OCI-LY1 (cell line): ENCODE results near the gene KPNA3.

Source experiments
- H2AFZ ChIP-seq: fragments of 200-600 bp; sonication (generic), shearing (Covaris generic); 2 replicates; pipeline ENCODE4 v1.6.0; 2014; ENCODE audit warnings: antibody characterized with exemption, mild to moderate bottlenecking, low read length
- H3F3A ChIP-seq: fragments of 200-600 bp; sonication (generic), shearing (Covaris generic); 2 replicates; pipeline ENCODE4 v1.6.0; 2014; ENCODE audit warnings: mild to moderate bottlenecking, antibody characterized with exemption, low read length, moderate library complexity; ENCODE audit not compliant: insufficient read depth
- H3K27ac ChIP-seq: fragments of 200-600 bp; sonication (generic); 2 replicates; pipeline ENCODE4 v1.5.1; 2014; ENCODE audit warnings: low read length, mixed run types, mild to moderate bottlenecking, low read depth; ENCODE audit not compliant: poor library complexity, severe bottlenecking
- H3K27me3 ChIP-seq: fragments of 200-600 bp; sonication (generic); 2 replicates; pipeline ENCODE4 v1.6.0; 2014; ENCODE audit warnings: antibody characterized with exemption, mild to moderate bottlenecking, low read length, moderate library complexity; ENCODE audit not compliant: insufficient read depth
- H3K36me3 ChIP-seq: fragments of 200-600 bp; sonication (generic); 2 replicates; pipeline ENCODE4 v1.6.1; 2014; ENCODE audit warnings: mild to moderate bottlenecking, antibody characterized with exemption, low read length, moderate library complexity, mixed read lengths; ENCODE audit not compliant: insufficient read depth
- H3K4me1 ChIP-seq: fragments of 200-600 bp; sonication (generic); 2 replicates; pipeline ENCODE4 v1.5.1; 2014; ENCODE audit warnings: mild to moderate bottlenecking, low read length, moderate library complexity; ENCODE audit not compliant: insufficient read depth, severe bottlenecking
- H3K4me2 ChIP-seq: fragments of 200-600 bp; sonication (generic), shearing (Covaris generic); 2 replicates; pipeline ENCODE4 v1.6.1; 2014; ENCODE audit warnings: low read length
- H3K4me3 ChIP-seq: fragments of 200-600 bp; sonication (generic); 2 replicates; pipeline ENCODE4 v1.5.1; 2014; ENCODE audit warnings: low read length, low read depth, mild to moderate bottlenecking, mixed read lengths; ENCODE audit not compliant: poor library complexity, severe bottlenecking
- H3K79me2 ChIP-seq: fragments of 200-600 bp; shearing (Covaris generic); 2 replicates; pipeline ENCODE4 v1.6.1; 2016; ENCODE audit warnings: mixed run types, low read length, mixed read lengths; ENCODE audit not compliant: insufficient read depth
- H3K9ac ChIP-seq: fragments of 200-600 bp; sonication (generic), shearing (Covaris generic); 2 replicates; pipeline ENCODE4 v1.6.1; 2014; ENCODE audit warnings: mild to moderate bottlenecking, low read length, mixed read lengths
- H3K9me2 ChIP-seq: fragments of 200-600 bp; sonication (generic), shearing (Covaris generic); 2 replicates; pipeline ENCODE4 v1.6.1; 2014; ENCODE audit warnings: low read depth, mild to moderate bottlenecking, low read length, mixed read lengths
- H3K9me3 ChIP-seq: fragments of 200-600 bp; shearing (Covaris generic); 2 replicates; pipeline ENCODE4 v1.6.1; 2014; ENCODE audit warnings: low read length, mixed read lengths
- H4K20me1 ChIP-seq: fragments of 200-600 bp; sonication (generic), shearing (Covaris generic); 2 replicates; pipeline ENCODE4 v1.6.0; 2016; ENCODE audit warnings: mild to moderate bottlenecking, low read length; ENCODE audit not compliant: insufficient read depth
- EZH2 ChIP-seq: fragments of 200-600 bp; sonication (generic), shearing (Covaris generic); IDR thresholded peaks from 2 replicates; pipeline ENCODE4 v1.8.0; 2017; ENCODE audit warnings: borderline replicate concordance, mixed run types, mild to moderate bottlenecking, antibody characterized with exemption, low read length, moderate library complexity, mixed read lengths
- TF ChIP-seq, protein P1 (sequence below): fragments of 200-600 bp; sonication (generic), shearing (Covaris generic); IDR thresholded peaks from 2 replicates; pipeline ENCODE4 v1.5.1; 2017; ENCODE audit warnings: mild to moderate bottlenecking, antibody characterized with exemption, low read length, moderate library complexity, mixed read lengths

Gene KPNA3, protein sequence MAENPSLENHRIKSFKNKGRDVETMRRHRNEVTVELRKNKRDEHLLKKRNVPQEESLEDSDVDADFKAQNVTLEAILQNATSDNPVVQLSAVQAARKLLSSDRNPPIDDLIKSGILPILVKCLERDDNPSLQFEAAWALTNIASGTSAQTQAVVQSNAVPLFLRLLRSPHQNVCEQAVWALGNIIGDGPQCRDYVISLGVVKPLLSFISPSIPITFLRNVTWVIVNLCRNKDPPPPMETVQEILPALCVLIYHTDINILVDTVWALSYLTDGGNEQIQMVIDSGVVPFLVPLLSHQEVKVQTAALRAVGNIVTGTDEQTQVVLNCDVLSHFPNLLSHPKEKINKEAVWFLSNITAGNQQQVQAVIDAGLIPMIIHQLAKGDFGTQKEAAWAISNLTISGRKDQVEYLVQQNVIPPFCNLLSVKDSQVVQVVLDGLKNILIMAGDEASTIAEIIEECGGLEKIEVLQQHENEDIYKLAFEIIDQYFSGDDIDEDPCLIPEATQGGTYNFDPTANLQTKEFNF

DNA sequence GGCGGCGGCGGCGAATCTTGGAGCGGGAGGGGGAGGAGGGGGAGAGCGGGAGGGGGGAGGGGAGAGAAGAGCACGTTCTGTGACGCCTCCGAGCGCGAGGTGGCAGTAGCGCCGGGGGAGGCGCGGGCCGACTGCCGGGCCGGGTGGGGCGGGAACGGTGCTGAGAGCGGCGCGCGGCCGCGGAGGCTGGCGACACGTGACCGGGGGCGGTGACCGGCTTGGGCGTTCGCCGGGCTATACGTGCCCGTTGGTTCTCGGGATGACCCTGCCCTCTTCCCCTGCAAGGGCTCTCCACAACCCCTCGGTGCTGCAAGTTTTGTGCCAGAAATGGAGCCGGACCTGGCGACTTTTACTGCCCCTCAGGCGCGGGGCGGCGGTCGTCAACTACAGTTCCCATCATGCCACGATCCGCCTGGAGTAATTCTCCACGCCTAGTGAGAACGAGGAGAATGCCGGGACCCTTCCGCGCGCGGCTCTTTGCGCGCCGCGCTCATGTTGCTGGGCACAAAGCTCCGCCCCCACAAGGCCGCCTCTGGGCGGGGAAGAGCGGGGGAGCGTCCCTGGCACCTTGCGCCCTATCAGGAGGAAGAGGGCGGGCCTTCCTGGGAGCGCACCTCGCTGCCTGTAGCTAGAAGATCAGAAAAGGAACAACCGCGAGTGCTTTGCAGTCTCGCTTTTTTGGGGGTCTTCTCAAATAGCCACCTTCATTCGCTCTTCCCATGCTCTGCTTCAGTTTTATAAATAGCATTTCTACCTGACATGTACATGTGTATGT is at the start of gene KPNA3:
Gene KPNA3 (minus strand): TSS at position 133 of the 775 bp plus-strand sequence. CDS start 176 bp downstream, outside the sequence.
- H3K4me3 ChIP-seq: peak within 1 kb of the TSS; percentile 72
- H3F3A ChIP-seq: no peaks in the 10 kb centered on the region

GRCh38 chr13:49841964-49842363 is 49.5 kb upstream of the KPNA3 start:
- Histone ChIP-seq H3K27ac (no peak overlapping the region), H3K79me2 (no peaks in the 10 kb centered on the region), H2AFZ (no peak overlapping the region), H3K9me2 (no peaks in the 10 kb centered on the region), H3K27me3 (no peaks in the 10 kb centered on the region), H3F3A (no peaks in the 10 kb centered on the region), H3K4me1 (no peaks in the 10 kb centered on the region), H4K20me1 (no peaks in the 10 kb centered on the region), H3K36me3 (no peaks in the 10 kb centered on the region; the same call in 1 of the 2 replicates), H3K9ac (no peak overlapping the region), H3K9me3 (no peaks in the 10 kb centered on the region), H3K4me2 (no peak overlapping the region), H3K4me3 (no peak overlapping the region)
- TF ChIP-seq, protein P1, sequence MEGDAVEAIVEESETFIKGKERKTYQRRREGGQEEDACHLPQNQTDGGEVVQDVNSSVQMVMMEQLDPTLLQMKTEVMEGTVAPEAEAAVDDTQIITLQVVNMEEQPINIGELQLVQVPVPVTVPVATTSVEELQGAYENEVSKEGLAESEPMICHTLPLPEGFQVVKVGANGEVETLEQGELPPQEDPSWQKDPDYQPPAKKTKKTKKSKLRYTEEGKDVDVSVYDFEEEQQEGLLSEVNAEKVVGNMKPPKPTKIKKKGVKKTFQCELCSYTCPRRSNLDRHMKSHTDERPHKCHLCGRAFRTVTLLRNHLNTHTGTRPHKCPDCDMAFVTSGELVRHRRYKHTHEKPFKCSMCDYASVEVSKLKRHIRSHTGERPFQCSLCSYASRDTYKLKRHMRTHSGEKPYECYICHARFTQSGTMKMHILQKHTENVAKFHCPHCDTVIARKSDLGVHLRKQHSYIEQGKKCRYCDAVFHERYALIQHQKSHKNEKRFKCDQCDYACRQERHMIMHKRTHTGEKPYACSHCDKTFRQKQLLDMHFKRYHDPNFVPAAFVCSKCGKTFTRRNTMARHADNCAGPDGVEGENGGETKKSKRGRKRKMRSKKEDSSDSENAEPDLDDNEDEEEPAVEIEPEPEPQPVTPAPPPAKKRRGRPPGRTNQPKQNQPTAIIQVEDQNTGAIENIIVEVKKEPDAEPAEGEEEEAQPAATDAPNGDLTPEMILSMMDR: no peak
- TF ChIP-seq EZH2: no peak

More for the DNA sequence above, at the start of gene KPNA3:
- Histone ChIP-seq H3K36me3 (peaks cover 11% of the 10 kb centered on the region; the same call in 1 of the 2 replicates), H3K4me1 (peaks cover 26% of the 10 kb centered on the region), H3K27ac (peak within 1 kb of the TSS; percentile 92), H3K4me2 (peak within 1 kb of the TSS; percentile 89), H3K9me2 (no peaks in the 10 kb centered on the region), H2AFZ (peak within 1 kb of the TSS; percentile 29), H3K9me3 (no peaks in the 10 kb centered on the region), H3K27me3 (no peaks in the 10 kb centered on the region), H3K9ac (peak within 1 kb of the TSS; percentile 74), H4K20me1 (no peaks in the 10 kb centered on the region), H3K79me2 (peaks cover 42% of the 10 kb centered on the region)
- TF ChIP-seq, protein P1: no peak
- no peak for TF ChIP-seq EZH2

DNA sequence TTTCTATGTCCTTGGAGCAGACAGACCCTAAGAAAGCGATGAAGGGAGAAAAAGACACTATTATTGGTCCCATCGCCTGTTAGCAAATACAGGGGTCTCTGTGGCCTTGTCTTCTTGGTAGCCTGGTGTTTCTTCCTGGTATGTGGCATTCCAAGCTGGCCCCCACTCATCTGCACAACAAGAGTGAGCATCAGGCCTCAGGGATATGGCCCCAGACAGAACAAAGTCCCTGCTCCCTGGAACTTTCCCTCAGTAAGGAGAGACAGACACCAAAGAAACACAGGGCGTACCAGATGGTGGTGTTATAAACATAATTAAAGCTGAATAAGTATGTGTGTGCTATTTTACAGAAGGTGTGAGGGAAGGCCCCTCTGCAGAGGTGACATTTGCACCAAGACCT is 48.2 kb upstream of the KPNA3 start:
- no peaks in the 10 kb centered on the region for H3K9me2 ChIP-seq
- H2AFZ ChIP-seq: no peak overlapping the region
- no peaks in the 10 kb centered on the region; the same call in 1 of the 2 replicates for H3K36me3 ChIP-seq
- no peak overlapping the region for H3K4me3 ChIP-seq
- H3K4me2 ChIP-seq: no peak overlapping the region
- no peaks in the 10 kb centered on the region for H3K27me3 ChIP-seq
- no peaks in the 10 kb centered on the region for H3F3A ChIP-seq
- H3K9me3 ChIP-seq: no peaks in the 10 kb centered on the region
- no peaks in the 10 kb centered on the region for H4K20me1 ChIP-seq
- no peaks in the 10 kb centered on the region for H3K4me1 ChIP-seq
- no peak overlapping the region for H3K27ac ChIP-seq
- H3K79me2 ChIP-seq: no peaks in the 10 kb centered on the region
- no peak for TF ChIP-seq EZH2
- TF ChIP-seq, protein P1: no peak
- no peak overlapping the region for H3K9ac ChIP-seq
